SK-N-SH treated with all-trans-retinoic acid at 6 μM for 48 hours (cell line): ENCODE results near the gene SLX9.

Source experiments
- ATAC-seq: fragments of 200-7000 bp; cut with Tn5 transposase; 3 replicates; pipeline ENCODE4 v1.9.1; 2020; ENCODE audit warnings: mild to moderate bottlenecking, moderate library complexity
- ARNTL ChIP-seq: fragments of 450-650 bp; formaldehyde crosslinking; IDR thresholded peaks from 2 replicates; pipeline ENCODE4 v1.5.0; 2020; ENCODE audit warnings: low read depth, mild to moderate bottlenecking, moderate library complexity, borderline replicate concordance
- BACH2 ChIP-seq: fragments of 250-450 bp; sonication (Bioruptor Pico); IDR thresholded peaks from 2 replicates; pipeline ENCODE4 v1.9.0; 2021; ENCODE audit warnings: mild to moderate bottlenecking, borderline replicate concordance
- CREB5 ChIP-seq: fragments of 250-450 bp; sonication (Bioruptor Pico); IDR thresholded peaks from 2 replicates; pipeline ENCODE4 v1.5.1; 2020; ENCODE audit warnings: low read depth, mild to moderate bottlenecking, moderate library complexity
- CSRNP3 ChIP-seq: fragments of 250-450 bp; sonication (Bioruptor Pico); IDR thresholded peaks from 2 replicates; pipeline ENCODE4 v1.5.1; 2021; ENCODE audit warnings: mild to moderate bottlenecking, moderate library complexity
- ESRRG ChIP-seq: fragments of 250-450 bp; sonication (Bioruptor Pico); IDR thresholded peaks from 2 replicates; pipeline ENCODE4 v1.6.1; 2021; ENCODE audit warnings: mild to moderate bottlenecking
- GLIS3 ChIP-seq: fragments of 250-450 bp; sonication (Bioruptor Pico); IDR thresholded peaks from 2 replicates; pipeline ENCODE4 v1.5.0; 2020; ENCODE audit warnings: mild to moderate bottlenecking, moderate library complexity
- ISL1 ChIP-seq: fragments of 250-450 bp; sonication (Bioruptor Pico); IDR thresholded peaks from 2 replicates; pipeline ENCODE4 v2.1.2; 2022; ENCODE audit warnings: mild to moderate bottlenecking, moderate library complexity
- OSR1 ChIP-seq: fragments of 250-450 bp; sonication (Bioruptor Pico); IDR thresholded peaks from 2 replicates; pipeline ENCODE4 v1.8.0; 2022; ENCODE audit warnings: moderate library complexity, mild to moderate bottlenecking, inconsistent platforms
- PATZ1 ChIP-seq: fragments of 250-450 bp; sonication (Bioruptor Pico); IDR thresholded peaks from 2 replicates; pipeline ENCODE4 v1.8.0; 2020; ENCODE audit warnings: mild to moderate bottlenecking, moderate library complexity, borderline replicate concordance
- POU6F1 ChIP-seq: fragments of 250-450 bp; sonication (Bioruptor Pico); IDR thresholded peaks from 2 replicates; pipeline ENCODE4 v1.8.0; 2021; ENCODE audit warnings: low read depth, mild to moderate bottlenecking, moderate library complexity, borderline replicate concordance
- PPARA ChIP-seq: fragments of 250-450 bp; sonication (Bioruptor Pico); IDR thresholded peaks from 2 replicates; pipeline ENCODE4 v1.5.0; 2020; ENCODE audit warnings: mild to moderate bottlenecking, borderline replicate concordance
- RARB ChIP-seq: fragments of 250-450 bp; sonication (Bioruptor Pico); IDR thresholded peaks from 2 replicates; pipeline ENCODE4 v1.8.0; 2021; ENCODE audit warnings: mild to moderate bottlenecking, moderate library complexity
- TCF4 ChIP-seq: fragments of 250-450 bp; sonication (Bioruptor Pico); IDR thresholded peaks from 2 replicates; pipeline ENCODE4 v1.8.0; 2021; ENCODE audit warnings: mild to moderate bottlenecking, moderate library complexity, borderline replicate concordance
- TOX ChIP-seq: fragments of 250-450 bp; sonication (Bioruptor Pico); IDR thresholded peaks from 2 replicates; pipeline ENCODE4 v1.8.0; 2021; ENCODE audit warnings: mild to moderate bottlenecking, moderate library complexity, borderline replicate concordance
- ZC3H10 ChIP-seq: fragments of 250-450 bp; sonication (Bioruptor Pico); IDR thresholded peaks from 2 replicates; pipeline ENCODE4 v1.5.1; 2021; ENCODE audit warnings: mild to moderate bottlenecking, moderate library complexity
- ZFP3 ChIP-seq: fragments of 250-450 bp; sonication (Bioruptor Pico); IDR thresholded peaks from 2 replicates; pipeline ENCODE4 v1.5.0; 2020; ENCODE audit warnings: mild to moderate bottlenecking, moderate library complexity
- ZNF565 ChIP-seq: fragments of 450-650 bp; formaldehyde crosslinking; conservative IDR thresholded peaks from 2 replicates; pipeline ENCODE4 v1.5.0; 2020; ENCODE audit warnings: low read depth, mild to moderate bottlenecking, moderate library complexity
- ZNF70 ChIP-seq: fragments of 450-650 bp; formaldehyde crosslinking; IDR thresholded peaks from 2 replicates; pipeline ENCODE4 v1.5.0; 2020; ENCODE audit warnings: mild to moderate bottlenecking, moderate library complexity
- ZNF8 ChIP-seq: fragments of 450-650 bp; formaldehyde crosslinking; IDR thresholded peaks from 2 replicates; pipeline ENCODE4 v1.5.0; 2020; ENCODE audit warnings: mild to moderate bottlenecking, moderate library complexity

Gene SLX9

GRCh38 chr21:44986471-44987291 lies 46.9 kb downstream of the SLX9 start (continued):
- TF ChIP-seq POU6F1 (CRISPR knock-in tag), result no peak
- TF ChIP-seq, all 23 proteins: peak for 0

- no peak for ATAC-seq
- TF ChIP-seq PATZ1 (CRISPR knock-in tag) (no peak), ARNTL (CRISPR knock-in tag) (no peak), ZNF8 (no peak), CREB5 (CRISPR knock-in tag) (no peak), BACH2 (CRISPR knock-in tag) (no peak), PPARA (CRISPR knock-in tag) (no peak), RARB (CRISPR knock-in tag) (no peak), ESRRG (CRISPR knock-in tag) (no peak), OSR1 (CRISPR knock-in tag) (no peak), ISL1 (CRISPR knock-in tag) (no peak), ZNF70 (CRISPR knock-in tag) (no peak)
Observed at GRCh38 chr21:44987301-44987885, 47.6 kb downstream of the SLX9 start.

GRCh38 chr21:44987886-44988606 lies 48.2 kb downstream of the SLX9 start:
- no peak for ATAC-seq
- no peak for TF ChIP-seq GLIS3 (CRISPR knock-in tag)
- no peak for TF ChIP-seq ZFP3 (CRISPR knock-in tag)
- no peak for TF ChIP-seq BACH2 (CRISPR knock-in tag)
- no peak for TF ChIP-seq ZNF565 (CRISPR knock-in tag)
- TF ChIP-seq TOX, result no peak
- no peak for TF ChIP-seq ESRRG (CRISPR knock-in tag)
- no peak for TF ChIP-seq ZNF8
- TF ChIP-seq CSRNP3 (CRISPR knock-in tag), result no peak
- TF ChIP-seq ISL1 (CRISPR knock-in tag), result no peak
- TF ChIP-seq ZC3H10 (CRISPR knock-in tag), result no peak

- TF ChIP-seq TCF4 (no peak), CSRNP3 (CRISPR knock-in tag) (0 out of 2 replicates have a peak, but pooled peaks have one; percentile 24)
- ATAC-seq, result no peak
Observed at GRCh38 chr21:44988607-44989536, 49.0 kb downstream of the SLX9 start.
